NCI-H526 treated with DMSO at 0.1 percent for 48 hours (cell line): ENCODE results near the gene ZBTB2.
"Not testable (repeated sequence)": the region's sequence is repeated elsewhere in the genome, so short reads cannot be mapped to it uniquely, and the experiment has no call there.

Source experiments
- DNase-seq: peaks from one replicate; lab custom pipeline; 2025; lab: John Stamatoyannopoulos, UW

Gene ZBTB2

GRCh38 chr6:151400473-151400872 is 9.1 kb upstream of the ZBTB2 start:
- DNase-seq, result no peak

- no peak for DNase-seq
These were observed 8.3 kb upstream of the ZBTB2 start for GRCh38 chr6:151399679-151400078.

GRCh38 chr6:151393410-151393809 is 2.1 kb upstream of the ZBTB2 start:
- DNase-seq, result no peak

GRCh38 chr6:151392427-151392826 is 1.1 kb upstream of the ZBTB2 start:
- no peak for DNase-seq

- DNase-seq, result peak; percentile 51
These were observed 398 bp downstream of the ZBTB2 start for GRCh38 chr6:151390851-151391470.

GRCh38 chr6:151390276-151390850 is 996 bp downstream of the ZBTB2 start:
- DNase-seq, result peak; percentile 94

GRCh38 chr6:151389618-151390275 is 1.6 kb downstream of the ZBTB2 start:
- peak; percentile 71 for DNase-seq

- no peak for DNase-seq
These were observed 2.3 kb downstream of the ZBTB2 start for GRCh38 chr6:151388997-151389617.

- DNase-seq, result no peak
These were observed 3.1 kb downstream of the ZBTB2 start for GRCh38 chr6:151388236-151388635.

- no peak for DNase-seq
These were observed 4.0 kb downstream of the ZBTB2 start for GRCh38 chr6:151387175-151387970.

- no peak for DNase-seq
These were observed 6.2 kb downstream of the ZBTB2 start for GRCh38 chr6:151385177-151385576.

- no peak for DNase-seq
These were observed 7.2 kb downstream of the ZBTB2 start for GRCh38 chr6:151384151-151384550.

- DNase-seq, result not testable (repeated sequence)
These were observed 8.7 kb downstream of the ZBTB2 start for GRCh38 chr6:151382631-151383030.

GRCh38 chr6:151381722-151382121 is 9.6 kb downstream of the ZBTB2 start:
- no peak for DNase-seq

GRCh38 chr6:151380848-151381205 is 10.5 kb downstream of the ZBTB2 start:
- no peak for DNase-seq

GRCh38 chr6:151379933-151380847 is 11.2 kb downstream of the ZBTB2 start:
- no peak for DNase-seq

GRCh38 chr6:151377095-151377494 is 14.3 kb downstream of the ZBTB2 start:
- DNase-seq, result no peak

- no peak for DNase-seq
These were observed 14.9 kb downstream of the ZBTB2 start for GRCh38 chr6:151376440-151376839.

GRCh38 chr6:151375833-151376232 is 15.5 kb downstream of the ZBTB2 start:
- no peak for DNase-seq

GRCh38 chr6:151374036-151374683 is 17.2 kb downstream of the ZBTB2 start:
- no peak for DNase-seq

GRCh38 chr6:151372164-151372563 is 19.2 kb downstream of the ZBTB2 start:
- DNase-seq, result no peak
